ENCODE measurements around the gene EPB41L1. TPM values are rescaled to one million over a fixed set of nuclear protein-coding genes. Genes with fewer than 3 reads are reported as not detected.

The EPB41L1 gene
- total RNA-seq, 2 donors from 2014 or later, result 0.26 to 1.0 TPM

GRCh38 chr20:36182604-36183154 lies 28.1 kb downstream of the EPB41L1 start:
- no peaks in the 10 kb centered on the region for H3K9me3 Mint-ChIP-seq
- H3K27me3 Mint-ChIP-seq, result no peaks in the 10 kb centered on the region
- ATAC-seq (replicated peaks), result no peak
- no peaks in the 10 kb centered on the region for H3K36me3 Mint-ChIP-seq (ENCODE audit: low read depth)
- H3K4me3 Mint-ChIP-seq, result no peak overlapping the region
- H3K4me1 Mint-ChIP-seq, result no peaks in the 10 kb centered on the region
- H3K27ac Mint-ChIP-seq, result no peak overlapping the region

- no peaks in the 10 kb centered on the region for H3K36me3 Mint-ChIP-seq (ENCODE audit: low read depth)
- H3K4me3 Mint-ChIP-seq, result no peak overlapping the region
- no peak overlapping the region for H3K27ac Mint-ChIP-seq
- H3K4me1 Mint-ChIP-seq, result no peaks in the 10 kb centered on the region
- no peaks in the 10 kb centered on the region for H3K27me3 Mint-ChIP-seq
- ATAC-seq (replicated peaks), result no peak
- H3K9me3 Mint-ChIP-seq, result no peaks in the 10 kb centered on the region
Observed at GRCh38 chr20:36183155-36183944, 28.8 kb downstream of the EPB41L1 start.

GRCh38 chr20:36184816-36185776 lies 30.6 kb downstream of the EPB41L1 start:
- no peaks in the 10 kb centered on the region for H3K4me1 Mint-ChIP-seq
- H3K27ac Mint-ChIP-seq, result no peak overlapping the region
- H3K9me3 Mint-ChIP-seq, result no peaks in the 10 kb centered on the region
- no peaks in the 10 kb centered on the region for H3K27me3 Mint-ChIP-seq
- H3K36me3 Mint-ChIP-seq (ENCODE audit: low read depth), result no peaks in the 10 kb centered on the region
- no peak for ATAC-seq (replicated peaks)
- H3K4me3 Mint-ChIP-seq, result no peak overlapping the region

GRCh38 chr20:36193977-36194712 lies 39.6 kb downstream of the EPB41L1 start:
- no peaks in the 10 kb centered on the region for H3K36me3 Mint-ChIP-seq (ENCODE audit: low read depth)
- no peak for ATAC-seq (replicated peaks)
- H3K4me3 Mint-ChIP-seq, result no peak overlapping the region
- no peak overlapping the region for H3K27ac Mint-ChIP-seq
- no peaks in the 10 kb centered on the region for H3K4me1 Mint-ChIP-seq
- H3K9me3 Mint-ChIP-seq, result no peaks in the 10 kb centered on the region
- H3K27me3 Mint-ChIP-seq, result peaks cover 22% of the 10 kb centered on the region

GRCh38 chr20:36196676-36197075 lies 42.1 kb downstream of the EPB41L1 start:
- no peak overlapping the region for H3K4me3 Mint-ChIP-seq
- H3K27ac Mint-ChIP-seq, result no peak overlapping the region
- H3K36me3 Mint-ChIP-seq (ENCODE audit: low read depth), result no peaks in the 10 kb centered on the region
- H3K27me3 Mint-ChIP-seq, result peaks cover 24% of the 10 kb centered on the region
- ATAC-seq (replicated peaks), result no peak
- H3K4me1 Mint-ChIP-seq, result no peaks in the 10 kb centered on the region
- H3K9me3 Mint-ChIP-seq, result no peaks in the 10 kb centered on the region

GRCh38 chr20:36197271-36197670 lies 42.7 kb downstream of the EPB41L1 start:
- peaks cover 24% of the 10 kb centered on the region for H3K27me3 Mint-ChIP-seq
- no peaks in the 10 kb centered on the region for H3K4me1 Mint-ChIP-seq
- no peak overlapping the region for H3K27ac Mint-ChIP-seq
- no peak overlapping the region for H3K4me3 Mint-ChIP-seq
- ATAC-seq (replicated peaks), result no peak
- no peaks in the 10 kb centered on the region for H3K36me3 Mint-ChIP-seq (ENCODE audit: low read depth)
- H3K9me3 Mint-ChIP-seq, result no peaks in the 10 kb centered on the region

GRCh38 chr20:36199345-36200257 lies 45.1 kb downstream of the EPB41L1 start:
- H3K4me1 Mint-ChIP-seq, result peaks cover 4% of the 10 kb centered on the region
- ATAC-seq (replicated peaks), result peak; percentile 72
- no peaks in the 10 kb centered on the region for H3K36me3 Mint-ChIP-seq (ENCODE audit: low read depth)
- no peaks in the 10 kb centered on the region for H3K9me3 Mint-ChIP-seq
- H3K27me3 Mint-ChIP-seq, result peaks cover 24% of the 10 kb centered on the region
- H3K27ac Mint-ChIP-seq, result no peak overlapping the region
- no peak overlapping the region for H3K4me3 Mint-ChIP-seq

- peaks cover 19% of the 10 kb centered on the region for H3K27me3 Mint-ChIP-seq
- no peaks in the 10 kb centered on the region for H3K9me3 Mint-ChIP-seq
- ATAC-seq (replicated peaks), result no peak
- no peak overlapping the region for H3K27ac Mint-ChIP-seq
- H3K4me3 Mint-ChIP-seq, result no peak overlapping the region
- peaks cover 4% of the 10 kb centered on the region for H3K4me1 Mint-ChIP-seq
- H3K36me3 Mint-ChIP-seq (ENCODE audit: low read depth), result no peaks in the 10 kb centered on the region
Observed at GRCh38 chr20:36200451-36200850, 45.9 kb downstream of the EPB41L1 start.

GRCh38 chr20:36201198-36201597 lies 46.7 kb downstream of the EPB41L1 start:
- ATAC-seq (replicated peaks), result no peak
- Mint-ChIP-seq H3K36me3 (ENCODE audit: low read depth) (no peaks in the 10 kb centered on the region), H3K27ac (no peak overlapping the region), H3K4me3 (no peak overlapping the region), H3K27me3 (peaks cover 13% of the 10 kb centered on the region), H3K9me3 (no peaks in the 10 kb centered on the region), H3K4me1 (peaks cover 4% of the 10 kb centered on the region)

GRCh38 chr20:36202891-36203338 lies 48.4 kb downstream of the EPB41L1 start:
- H3K4me1 Mint-ChIP-seq, result peaks cover 4% of the 10 kb centered on the region
- no peaks in the 10 kb centered on the region for H3K36me3 Mint-ChIP-seq (ENCODE audit: low read depth)
- ATAC-seq (replicated peaks), result peak; percentile 82
- H3K4me3 Mint-ChIP-seq, result peak overlapping the region; percentile 21
- no peaks in the 10 kb centered on the region for H3K9me3 Mint-ChIP-seq
- peaks cover 6% of the 10 kb centered on the region for H3K27me3 Mint-ChIP-seq
- no peak overlapping the region for H3K27ac Mint-ChIP-seq

GRCh38 chr20:36203861-36204260 lies 49.3 kb downstream of the EPB41L1 start:
- Mint-ChIP-seq H3K9me3 (no peaks in the 10 kb centered on the region), H3K4me3 (no peak overlapping the region), H3K4me1 (peaks cover 4% of the 10 kb centered on the region), H3K27ac (no peak overlapping the region), H3K27me3 (peaks cover 3% of the 10 kb centered on the region), H3K36me3 (ENCODE audit: low read depth) (no peaks in the 10 kb centered on the region)
- ATAC-seq (replicated peaks), result no peak

GRCh38 chr20:36205026-36205425 lies 50.5 kb downstream of the EPB41L1 start:
- Mint-ChIP-seq H3K27me3 (peaks cover 4% of the 10 kb centered on the region), H3K4me1 (peaks cover 4% of the 10 kb centered on the region), H3K4me3 (no peak overlapping the region), H3K36me3 (ENCODE audit: low read depth) (no peaks in the 10 kb centered on the region), H3K27ac (no peak overlapping the region), H3K9me3 (no peaks in the 10 kb centered on the region)
- no peak for ATAC-seq (replicated peaks)

- Mint-ChIP-seq H3K9me3 (no peaks in the 10 kb centered on the region), H3K27ac (no peak overlapping the region), H3K36me3 (ENCODE audit: low read depth) (no peaks in the 10 kb centered on the region), H3K4me3 (no peak overlapping the region), H3K27me3 (peaks cover 8% of the 10 kb centered on the region), H3K4me1 (peaks cover 4% of the 10 kb centered on the region)
- ATAC-seq (replicated peaks), result no peak
Observed at GRCh38 chr20:36206068-36206467, 51.5 kb downstream of the EPB41L1 start.
